GM08714 (cell line): ENCODE data around the gene FIBCD1.

Experiments
- H3K4me3 ChIP-seq: fragments of 200-500 bp; sonication (Bioruptor generic); 2 replicates; pipeline ENCODE4 v1.5.1; 2014; ENCODE audit warnings: mild to moderate bottlenecking, low read length, inconsistent platforms
- ZNF274 ChIP-seq: IDR thresholded peaks from 2 replicates; pipeline ENCODE4 v1.6.1; 2012; ENCODE audit warnings: mild to moderate bottlenecking, low read depth, low read length

Gene FIBCD1

GRCh38 chr9:130908146-130908877, 30.7 kb downstream of the FIBCD1 start:
- H3K4me3 ChIP-seq = no peak overlapping the region
- TF ChIP-seq ZNF274 = no peak

DNA sequence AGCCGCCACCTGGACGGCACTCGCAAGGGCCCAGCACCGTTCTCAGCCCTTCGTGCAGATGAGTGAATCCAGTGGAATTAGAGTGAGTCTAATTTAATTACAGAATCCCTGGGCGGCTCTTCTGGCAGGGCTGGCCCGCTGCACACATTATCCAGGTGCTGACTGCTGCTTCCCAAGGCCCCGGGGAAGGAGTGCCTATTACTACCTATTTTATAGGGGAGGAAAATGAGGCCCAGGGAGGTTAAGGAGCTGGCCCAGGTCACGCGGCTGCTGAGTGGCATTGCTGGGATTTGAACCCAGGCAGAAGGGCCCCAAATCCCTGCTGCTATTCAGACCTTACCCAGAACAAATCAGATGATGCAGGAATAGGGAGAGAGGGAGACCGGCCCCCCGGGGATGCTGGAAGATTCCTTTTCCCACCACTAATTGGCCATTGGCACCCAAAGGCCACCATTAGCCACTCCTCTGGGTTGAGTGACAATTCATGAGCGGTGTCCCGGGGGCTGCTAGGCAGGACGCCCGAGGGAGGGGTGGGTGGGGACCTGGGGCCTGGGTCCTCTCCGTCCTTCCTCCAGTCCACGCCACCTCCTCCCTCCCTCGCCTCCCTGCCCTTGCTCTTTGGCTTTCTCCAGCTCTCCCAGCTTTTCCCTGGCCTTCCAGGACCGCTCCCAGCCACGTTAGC, 32.2 kb downstream of the FIBCD1 start:
- no peak overlapping the region for H3K4me3 ChIP-seq
- no peak for TF ChIP-seq ZNF274

DNA sequence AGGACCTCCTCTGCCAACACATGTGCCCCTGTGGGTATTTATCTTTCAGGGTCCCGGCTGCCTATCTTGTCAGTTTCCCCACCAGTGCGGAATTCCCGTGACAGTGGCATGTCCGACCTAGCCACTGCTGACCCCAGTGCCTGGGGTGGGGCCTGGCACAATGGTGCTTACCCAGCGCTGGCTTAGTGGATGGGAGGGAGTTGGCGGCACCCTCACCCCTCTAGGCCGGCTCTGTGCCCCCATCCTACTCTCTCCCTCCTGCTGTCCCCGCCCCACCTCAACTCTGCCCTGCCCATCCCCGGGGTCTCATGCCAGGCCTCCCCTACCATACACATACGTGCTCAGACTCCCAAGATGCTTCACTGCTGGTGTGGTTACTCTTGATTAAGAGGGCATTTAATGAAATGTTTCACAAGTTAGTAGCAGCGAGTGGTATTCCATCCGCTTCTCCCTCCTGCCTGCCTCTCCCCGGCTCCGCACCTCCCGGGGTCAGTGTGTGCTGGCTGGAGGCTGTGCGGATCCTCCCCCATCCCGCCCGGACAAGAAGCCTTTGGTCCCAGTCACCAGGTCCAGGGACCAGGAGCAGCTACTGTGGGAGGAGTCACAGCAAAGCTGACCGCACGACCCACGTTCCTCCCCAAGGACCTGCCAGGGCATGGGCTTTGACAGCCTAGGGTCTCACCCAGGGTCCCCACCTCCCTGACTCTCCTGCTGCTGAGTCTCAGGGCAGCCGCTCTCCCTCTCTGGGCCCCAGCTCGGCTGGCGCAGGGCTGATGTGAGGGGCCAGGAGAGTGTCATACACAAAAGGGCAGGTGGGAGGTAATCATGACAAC, 32.9 kb downstream of the FIBCD1 start:
- TF ChIP-seq ZNF274 = no peak
- no peak overlapping the region for H3K4me3 ChIP-seq

DNA sequence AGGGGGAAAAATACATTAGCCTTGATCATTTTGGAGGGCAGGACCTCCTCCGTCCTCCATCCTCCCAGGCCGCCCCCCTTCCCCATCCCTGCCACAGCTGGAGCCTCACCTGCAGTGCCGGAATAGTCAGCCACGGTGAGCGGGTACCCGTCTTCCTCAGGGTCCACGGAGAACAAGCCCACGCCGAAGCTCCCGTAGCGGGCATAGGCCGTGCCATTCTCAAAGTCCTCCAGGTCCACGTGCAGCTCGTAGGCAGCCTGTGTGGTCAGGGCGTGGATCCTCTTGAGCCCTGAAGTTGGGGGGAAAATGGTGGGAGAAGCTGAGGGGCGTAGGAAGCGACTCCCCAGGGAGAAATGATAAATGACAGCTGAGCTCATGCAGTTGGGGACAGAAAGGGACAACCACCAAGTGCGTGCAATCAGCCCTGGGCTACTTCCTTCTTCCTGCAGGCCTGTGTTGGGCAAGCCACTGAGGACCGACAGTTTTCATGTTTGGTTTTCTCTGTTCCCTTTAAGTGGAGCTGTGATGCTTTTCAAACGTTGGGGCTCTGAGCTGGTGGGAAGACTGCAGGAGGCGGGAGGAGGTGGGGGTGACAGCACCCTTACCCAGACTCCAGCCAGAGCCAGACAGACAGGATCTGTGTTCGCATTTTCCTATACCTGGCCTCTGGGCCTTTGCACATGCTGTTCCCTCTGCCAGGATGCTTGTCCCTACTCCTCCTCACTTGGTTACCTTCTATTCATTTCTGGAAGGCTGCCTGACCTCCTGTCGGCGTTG, 33.7 kb downstream of the FIBCD1 start:
- no peak overlapping the region for H3K4me3 ChIP-seq
- TF ChIP-seq ZNF274 = no peak

GRCh38 chr9:130904070-130905044, 34.7 kb downstream of the FIBCD1 start:
- TF ChIP-seq ZNF274 = no peak

DNA sequence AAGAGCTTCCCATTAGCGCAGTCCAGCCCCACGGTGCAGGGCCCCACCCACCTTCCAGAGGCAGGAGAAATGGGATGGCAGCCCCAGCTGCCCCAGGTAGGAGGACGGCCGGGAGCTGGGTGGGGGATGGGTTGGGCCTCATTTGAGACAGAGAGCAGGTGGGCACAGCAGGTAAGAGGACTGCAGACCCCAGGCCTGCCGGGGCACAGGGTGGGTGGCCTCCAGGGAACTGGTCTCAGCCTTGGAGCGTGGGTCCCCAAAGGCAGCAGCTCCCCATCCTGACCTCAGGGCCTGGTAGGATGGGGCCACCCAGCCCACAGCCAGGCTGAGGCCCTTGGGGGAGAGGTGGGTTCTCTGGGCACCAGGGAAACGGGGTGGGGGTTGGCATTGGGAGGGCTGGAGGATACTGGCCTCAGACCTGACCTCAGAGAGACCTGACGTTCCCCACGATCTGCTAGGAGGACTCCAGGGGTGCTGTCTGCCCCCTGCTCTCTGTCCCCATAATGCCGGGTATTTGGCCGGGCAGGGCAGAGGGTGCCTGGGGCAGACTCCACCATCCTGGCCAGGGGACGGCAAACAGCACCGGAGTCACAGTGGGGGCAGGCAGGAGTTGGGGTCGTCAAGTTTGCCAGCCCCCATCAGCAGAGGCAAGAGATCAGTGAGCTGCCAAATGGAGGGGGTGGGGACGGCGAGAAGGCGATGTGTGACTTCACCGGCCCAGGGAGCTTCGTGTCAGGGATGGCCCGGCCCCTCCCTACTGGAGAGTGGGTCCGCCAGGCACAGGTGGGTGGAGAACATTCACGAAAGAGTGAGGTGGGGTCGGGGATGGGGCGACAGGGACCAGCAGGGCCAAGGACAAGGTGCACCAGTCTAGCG, 35.6 kb downstream of the FIBCD1 start:
- no peak overlapping the region for H3K4me3 ChIP-seq
- no peak for TF ChIP-seq ZNF274

More at GRCh38 chr9:130904070-130905044, 34.7 kb downstream of the FIBCD1 start:
- no peak overlapping the region for H3K4me3 ChIP-seq

DNA sequence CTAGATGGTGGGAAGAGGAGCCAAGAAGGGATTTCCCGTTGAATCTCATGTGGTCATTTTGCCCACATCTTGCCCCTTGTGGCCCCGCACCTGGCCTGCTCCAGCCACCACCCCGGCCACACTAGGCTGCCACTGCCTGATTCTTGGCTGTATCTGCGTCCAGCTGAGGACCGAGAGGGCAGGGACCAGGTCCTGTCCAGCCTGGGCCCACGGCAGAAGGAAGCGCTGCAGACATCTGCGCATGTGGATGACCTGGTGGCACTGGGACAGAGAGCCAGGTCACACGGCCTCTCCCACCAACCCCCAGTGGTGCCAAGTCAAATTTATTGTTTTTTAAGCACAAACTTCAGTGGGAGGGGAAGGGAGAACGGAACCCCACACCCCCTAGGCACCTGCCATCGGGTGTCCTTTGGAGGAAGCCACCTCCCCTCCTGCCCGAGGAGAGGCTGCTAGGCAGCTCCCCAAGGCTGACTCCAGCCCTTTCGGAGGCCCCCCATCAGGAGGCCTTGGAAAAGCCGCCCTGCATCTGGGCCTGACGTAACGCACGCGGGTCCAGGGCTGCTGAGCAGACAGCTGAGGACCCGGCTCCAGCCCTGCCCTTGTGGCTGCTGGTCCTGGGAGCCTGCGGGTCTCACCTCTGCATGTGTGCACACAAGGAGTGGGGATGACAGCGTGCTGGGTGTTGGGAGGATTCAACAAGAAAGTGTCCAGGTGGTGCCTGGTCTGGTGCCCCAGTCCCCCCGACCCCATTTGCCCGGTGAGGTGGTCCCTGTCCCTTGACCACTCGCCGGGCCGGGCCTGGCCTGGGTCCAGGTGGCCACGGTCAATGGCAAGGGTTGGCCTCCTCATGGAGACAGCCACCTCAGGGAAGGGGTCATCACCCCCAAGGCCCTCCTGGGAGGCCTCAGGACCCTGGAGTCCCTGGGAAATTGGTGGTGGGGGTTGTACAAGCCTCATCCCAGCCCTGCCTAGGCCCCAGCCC, 36.6 kb downstream of the FIBCD1 start:
- TF ChIP-seq ZNF274 = no peak
- H3K4me3 ChIP-seq = no peak overlapping the region

DNA sequence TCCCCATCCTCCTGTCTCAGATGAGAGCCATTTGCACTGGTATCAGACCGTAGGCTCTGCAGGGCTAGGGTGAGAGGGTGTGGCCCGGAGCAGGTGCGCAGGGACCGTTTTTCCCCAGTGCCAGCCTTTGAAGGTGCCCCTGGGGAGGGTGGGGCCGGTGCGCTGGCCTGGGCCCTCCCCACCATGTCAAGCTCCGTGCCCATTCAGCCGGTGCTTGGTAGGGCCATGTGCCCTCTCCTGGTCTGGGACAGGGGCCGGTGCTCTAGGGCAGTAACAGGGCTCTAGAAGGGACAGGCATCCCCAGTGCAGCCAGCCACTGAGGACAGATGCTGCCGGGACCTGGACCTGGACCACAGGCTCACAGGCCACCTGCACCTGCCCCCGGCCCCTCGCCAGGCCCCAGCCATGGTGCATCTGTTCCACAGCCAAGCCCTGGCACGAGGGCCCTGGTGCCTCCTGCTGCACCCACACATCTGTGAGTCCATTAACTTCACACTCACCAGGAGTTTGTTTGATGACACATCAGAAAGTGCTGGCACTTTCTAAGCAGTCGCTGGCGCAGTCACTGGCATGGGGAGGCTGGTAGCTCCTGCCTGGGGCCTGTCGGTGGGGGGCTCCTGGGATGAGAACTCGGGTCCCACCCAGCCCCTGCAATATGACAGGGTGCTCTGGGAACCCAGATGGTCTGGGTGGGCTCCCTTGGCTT, 37.4 kb downstream of the FIBCD1 start:
- no peak for TF ChIP-seq ZNF274
- H3K4me3 ChIP-seq = no peak overlapping the region

- H3K4me3 ChIP-seq = no peak overlapping the region
- no peak for TF ChIP-seq ZNF274
These were observed 38.1 kb downstream of the FIBCD1 start for GRCh38 chr9:130900701-130901497.
